K562 (cell line): Measurements from ENCODE around the gene FAM241B.

Experiments used
- CHD1 ChIP-seq: fragments of 200-600 bp; sonication (generic); IDR thresholded peaks from one replicate; pipeline ENCODE4 v1.6.1; 2012; ENCODE audit warnings: mild to moderate bottlenecking, moderate library complexity, low read length, inconsistent platforms
- CHD4 ChIP-seq: fragments of 200-600 bp; sonication (generic); IDR thresholded peaks from 3 replicates; pipeline ENCODE4 v1.6.1; 2012; ENCODE audit warnings: low read depth, mild to moderate bottlenecking, mixed read lengths, low read length, inconsistent platforms; ENCODE audit not compliant: insufficient read depth, insufficient replicate concordance, poor library complexity, severe bottlenecking
- CTCF ChIP-seq, 3 experiments: IDR thresholded peaks in 2 of 3; conservative IDR thresholded peaks in 1 of 3; 2 replicates each; pipeline ENCODE4 v1.5.1; 2011 to 2012; ENCODE audit warnings: low read length in 3 of 3, mild to moderate bottlenecking in 3 of 3, control low read depth in 2 of 3, improper control_type of control experiment in 1 of 3, inconsistent platforms in 1 of 3, low read depth in 1 of 3, mixed read lengths in 1 of 3, moderate library complexity in 1 of 3; ENCODE audit not compliant: insufficient read depth in 2 of 3
- ERF ChIP-seq: fragments of 450-650 bp; formaldehyde crosslinking; IDR thresholded peaks from 2 replicates; pipeline ENCODE4 v1.4.0; 2020; ENCODE audit warnings: mild to moderate bottlenecking, mixed read lengths
- ETS1 ChIP-seq: conservative IDR thresholded peaks from 2 replicates; pipeline ENCODE4 v1.6.1; 2011; ENCODE audit warnings: low read depth, mild to moderate bottlenecking, low read length; ENCODE audit not compliant: control insufficient read depth
- KDM5B ChIP-seq: fragments of 200-600 bp; sonication (generic); IDR thresholded peaks from 2 replicates; pipeline ENCODE4 v1.6.1; 2012; ENCODE audit warnings: low read depth, mild to moderate bottlenecking, moderate library complexity, low read length, control low read depth, inconsistent platforms; ENCODE audit not compliant: insufficient replicate concordance
- PHF8 ChIP-seq: fragments of 200-600 bp; sonication (generic); IDR thresholded peaks from 2 replicates; pipeline ENCODE4 v1.6.1; 2012; ENCODE audit warnings: mixed run types, mild to moderate bottlenecking, inconsistent platforms, low read length, moderate library complexity, borderline replicate concordance
- POU5F1 ChIP-seq: fragments of 150-350 bp; IDR thresholded peaks from 2 replicates; pipeline ENCODE4 v1.6.1; 2014; ENCODE audit warnings: borderline replicate concordance, low read length, low read depth, mild to moderate bottlenecking; ENCODE audit not compliant: partially characterized antibody
- RAD21 ChIP-seq, 2 experiments: fragments of 250-450 bp in 1 of 2; fragments of 450-650 bp in 1 of 2; sonication (Bioruptor Pico) in 1 of 2; formaldehyde crosslinking in 1 of 2; IDR thresholded peaks in 1 of 2; conservative IDR thresholded peaks in 1 of 2; 2 replicates each; pipeline versions ENCODE4 v1.4.0 to v1.8.0; 2020 to 2022; ENCODE audit warnings: mild to moderate bottlenecking in 2 of 2, moderate library complexity in 1 of 2
- RNF2 ChIP-seq: sonication (generic); IDR thresholded peaks from 2 replicates; pipeline ENCODE4 v1.6.1; 2016
- SP2 ChIP-seq: IDR thresholded peaks from 2 replicates; pipeline ENCODE4 v1.6.1; 2011; ENCODE audit warnings: mild to moderate bottlenecking, low read depth, low read length, moderate library complexity; ENCODE audit not compliant: poor library complexity, severe bottlenecking; ENCODE audit errors: extremely low read depth
- SRF ChIP-seq, 2 experiments: fragments of 250-450, 450-650 bp in 1 of 2; sonication (Bioruptor Pico) in 1 of 2; sonication (generic) in 1 of 2; formaldehyde crosslinking; IDR thresholded peaks; 2 replicates each; pipeline versions ENCODE4 v1.5.0 to v1.5.1; 2020 to 2022; ENCODE audit warnings: mild to moderate bottlenecking in 1 of 2, missing genetic modification reagents in 1 of 2
- ZEB2 ChIP-seq: fragments of 450-650 bp; IDR thresholded peaks from 2 replicates; pipeline ENCODE4 v1.6.1; 2016
- TF ChIP-seq, protein P1 (sequence below): fragments of 450-650 bp; IDR thresholded peaks from 2 replicates; pipeline ENCODE4 v1.6.1; 2016; ENCODE audit warnings: missing biosample characterization, missing genetic modification characterization

DNA sequence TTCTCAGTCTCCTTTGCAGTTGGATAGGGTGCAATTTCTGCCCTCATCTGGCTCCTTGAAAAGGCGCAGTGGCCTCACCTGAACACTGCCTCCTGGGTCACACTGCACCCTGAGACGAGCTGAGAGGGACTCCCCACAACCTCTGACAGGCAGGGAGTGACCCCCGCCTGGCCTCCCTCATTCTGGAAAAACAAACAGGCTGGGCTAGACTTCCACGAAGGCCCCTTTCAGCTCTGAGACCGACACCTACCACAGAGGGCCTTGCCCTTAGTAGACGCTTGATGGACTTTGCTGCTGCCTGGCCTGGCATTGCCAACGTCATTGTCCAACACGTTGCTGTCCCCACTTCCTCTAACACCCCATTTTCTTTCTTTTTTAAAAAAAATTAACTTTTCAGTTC is 8.6 kb downstream of the FAM241B start:
- TF ChIP-seq CHD4 (no peak), POU5F1 (no peak), PHF8 (no peak), ERF (CRISPR knock-in tag) (no peak), CHD1 (no peak), KDM5B (no peak), CTCF (IDR thresholded peaks at IDR 0.05 in 2 of 3, conservative IDR thresholded peaks at IDR 0.05 in 1 of 3; ENCODE audit: insufficient read depth in 2 of 3, low read depth in 1 of 3, low read length in 3 of 3) (no peak), SP2 (no peak), ETS1 (no peak), SRF (CRISPR knock-in tag; IDR thresholded peaks at IDR 0.05) (no peak), ZEB2 (no peak), RAD21 (CRISPR knock-in tag; conservative IDR thresholded peaks at IDR 0.05 in 1 of 2, IDR thresholded peaks at IDR 0.05 in 1 of 2) (no peak), RNF2 (no peak)
- TF ChIP-seq, protein P1, sequence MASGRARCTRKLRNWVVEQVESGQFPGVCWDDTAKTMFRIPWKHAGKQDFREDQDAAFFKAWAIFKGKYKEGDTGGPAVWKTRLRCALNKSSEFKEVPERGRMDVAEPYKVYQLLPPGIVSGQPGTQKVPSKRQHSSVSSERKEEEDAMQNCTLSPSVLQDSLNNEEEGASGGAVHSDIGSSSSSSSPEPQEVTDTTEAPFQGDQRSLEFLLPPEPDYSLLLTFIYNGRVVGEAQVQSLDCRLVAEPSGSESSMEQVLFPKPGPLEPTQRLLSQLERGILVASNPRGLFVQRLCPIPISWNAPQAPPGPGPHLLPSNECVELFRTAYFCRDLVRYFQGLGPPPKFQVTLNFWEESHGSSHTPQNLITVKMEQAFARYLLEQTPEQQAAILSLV = no peak
